Vagina (tissue), 2 donors: Measurements from ENCODE around the gene COMMD10. TPM values are rescaled to one million over a fixed set of nuclear protein-coding genes. Genes with fewer than 3 reads are reported as not detected.
"Not testable (repeated sequence)": the region's sequence is repeated elsewhere in the genome, so short reads cannot be mapped to it uniquely, and the experiment has no call there.

ENCODE experiments used
- DNase-seq, 2 donors: peaks; one replicate each; pipeline ENCODE4 v3.0.0-alpha.2; 2017; ENCODE audit errors: extremely low spot score in 2 of 2
- H3K27ac ChIP-seq: fragments of 200-600 bp; sonication (generic); one replicate; pipeline ENCODE4 v1.5.1; 2019
- H3K27me3 ChIP-seq: fragments of 200-600 bp; sonication (generic); one replicate; pipeline ENCODE4 v1.5.1; 2019
- H3K36me3 ChIP-seq, 2 donors: fragments of 200-600 bp; sonication (generic); one replicate each; pipeline ENCODE4 v1.5.1; 2017 to 2019
- H3K4me1 ChIP-seq: fragments of 200-600 bp; sonication (generic); one replicate; pipeline ENCODE4 v1.5.1; 2019
- H3K4me3 ChIP-seq, 2 donors: fragments of 200-600 bp; sonication (generic); 1 replicate in 1 of 2; 2 replicates in 1 of 2; pipeline ENCODE4 v1.5.1; 2016 to 2019
- H3K9me3 ChIP-seq: fragments of 200-600 bp; sonication (generic); one replicate; pipeline ENCODE4 v1.5.1; 2019
- CTCF ChIP-seq, 3 experiments: fragments of 450-650 bp in 2 of 3; fragments of 200-600 bp in 1 of 3; sonication (generic) in 1 of 3; IDR thresholded peaks; one replicate each; pipeline ENCODE4 v1.5.1; 2017 to 2019; ENCODE audit warnings: antibody characterized with exemption in 3 of 3, mild to moderate bottlenecking in 2 of 3, moderate library complexity in 2 of 3
- POLR2A ChIP-seq, 2 donors: fragments of 450-650 bp; IDR thresholded peaks; one replicate each; pipeline ENCODE4 v1.6.1; 2017; ENCODE audit warnings: antibody characterized with exemption in 2 of 2, mild to moderate bottlenecking in 2 of 2, moderate library complexity in 2 of 2
- POLR2AphosphoS5 ChIP-seq, 2 donors: sonication (generic); formaldehyde crosslinking; IDR thresholded peaks; one replicate each; pipeline ENCODE4 v1.9.0; 2017; ENCODE audit warnings: antibody characterized with exemption in 2 of 2, mild to moderate bottlenecking in 2 of 2, low read depth in 1 of 2; ENCODE audit not compliant: insufficient read depth in 1 of 2
- intact Hi-C: fragments of 100-400 bp; cut with DNase I; formaldehyde crosslinking; loops from one replicate; pipeline ENCODE4 v1.15.1; 2023
- total RNA-seq: library from RNA; depleted of rRNA; stranded (reverse); fragments of >200 nt; gene quantifications from one replicate; pipeline ENCODE4 v1.2.3, GENCODE V29; 2016

The COMMD10 gene
- total RNA-seq, 1 donor from 2014 or later, result 22.6 TPM

- no peaks in the 10 kb centered on the region for H3K27me3 ChIP-seq
- DNase-seq, result no peak
- H3K36me3 ChIP-seq, result peaks cover 0 to 38% of the 10 kb centered on the region in 2 donors
- H3K9me3 ChIP-seq, result no peaks in the 10 kb centered on the region
- intact Hi-C loops, result no loop called here
- no peak for TF ChIP-seq CTCF (IDR thresholded peaks at IDR 0.05)
- TF ChIP-seq POLR2A (IDR thresholded peaks at IDR 0.05), result no peak
- TF ChIP-seq POLR2AphosphoS5 (IDR thresholded peaks at IDR 0.05; ENCODE audit: insufficient read depth in 1 of 2, low read depth in 1 of 2), result no peak
- H3K4me3 ChIP-seq, result no peak overlapping the region
- H3K27ac ChIP-seq, result no peak overlapping the region
- H3K4me1 ChIP-seq, result peaks cover 22% of the 10 kb centered on the region
These were observed 5.5 kb downstream of the COMMD10 start for GRCh38 chr5:116090302-116090701.

GRCh38 chr5:116091416-116091815 is 6.6 kb downstream of the COMMD10 start:
- peaks cover 12% of the 10 kb centered on the region for H3K4me1 ChIP-seq
- no peaks in the 10 kb centered on the region for H3K9me3 ChIP-seq
- H3K27ac ChIP-seq, result no peak overlapping the region
- H3K27me3 ChIP-seq, result no peaks in the 10 kb centered on the region
- DNase-seq, result no peak
- intact Hi-C loops, result no loop called here
- peaks cover 0 to 43% of the 10 kb centered on the region in 2 donors for H3K36me3 ChIP-seq
- no peak for TF ChIP-seq POLR2AphosphoS5 (IDR thresholded peaks at IDR 0.05; ENCODE audit: insufficient read depth in 1 of 2, low read depth in 1 of 2)
- no peak for TF ChIP-seq CTCF (IDR thresholded peaks at IDR 0.05)
- TF ChIP-seq POLR2A (IDR thresholded peaks at IDR 0.05), result no peak
- no peak overlapping the region for H3K4me3 ChIP-seq

GRCh38 chr5:116097301-116097700 is 12.5 kb downstream of the COMMD10 start:
- Histone ChIP-seq H3K27ac (no peak overlapping the region), H3K27me3 (no peaks in the 10 kb centered on the region), H3K4me3 (no peak overlapping the region), H3K9me3 (no peaks in the 10 kb centered on the region), H3K4me1 (no peaks in the 10 kb centered on the region), H3K36me3 (peaks cover 0 to 38% of the 10 kb centered on the region in 2 donors)
- TF ChIP-seq POLR2AphosphoS5 (IDR thresholded peaks at IDR 0.05; ENCODE audit: insufficient read depth in 1 of 2, low read depth in 1 of 2), result peak in 1 of 2 donors; percentile 51
- no peak for TF ChIP-seq POLR2A (IDR thresholded peaks at IDR 0.05)
- no peak for DNase-seq
- intact Hi-C loops, result no loop called here

GRCh38 chr5:116098998-116099397 is 14.2 kb downstream of the COMMD10 start:
- Histone ChIP-seq H3K4me1 (no peaks in the 10 kb centered on the region), H3K4me3 (no peak overlapping the region), H3K36me3 (peaks cover 0 to 22% of the 10 kb centered on the region in 2 donors), H3K9me3 (no peaks in the 10 kb centered on the region), H3K27me3 (no peaks in the 10 kb centered on the region), H3K27ac (no peak overlapping the region)
- TF ChIP-seq POLR2AphosphoS5 (IDR thresholded peaks at IDR 0.05; ENCODE audit: insufficient read depth in 1 of 2, low read depth in 1 of 2), result no peak
- TF ChIP-seq POLR2A (IDR thresholded peaks at IDR 0.05), result no peak
- TF ChIP-seq CTCF (IDR thresholded peaks at IDR 0.05), result no peak
- intact Hi-C loops, result no loop called here
- no peak for DNase-seq

GRCh38 chr5:116104941-116105340 is 20.1 kb downstream of the COMMD10 start:
- DNase-seq, H3K27ac ChIP-seq, H3K27me3 ChIP-seq, H3K9me3 ChIP-seq, H3K36me3 ChIP-seq, intact Hi-C loops, H3K4me3 ChIP-seq, H3K4me1 ChIP-seq: not testable (repeated sequence)

- intact Hi-C loops, result no loop called here
These were observed 30.3 kb downstream of the COMMD10 start for GRCh38 chr5:116115163-116115562.

More at GRCh38 chr5:116115163-116115562, 30.3 kb downstream of the COMMD10 start:
- Histone ChIP-seq H3K27me3 (no peaks in the 10 kb centered on the region), H3K4me3 (no peak overlapping the region), H3K4me1 (no peaks in the 10 kb centered on the region), H3K36me3 (peaks cover 0 to 18% of the 10 kb centered on the region in 2 donors), H3K9me3 (peaks cover 7% of the 10 kb centered on the region), H3K27ac (no peak overlapping the region)
- DNase-seq, result no peak
- TF ChIP-seq CTCF (IDR thresholded peaks at IDR 0.05) (no peak), POLR2A (IDR thresholded peaks at IDR 0.05) (no peak), POLR2AphosphoS5 (IDR thresholded peaks at IDR 0.05; ENCODE audit: insufficient read depth in 1 of 2, low read depth in 1 of 2) (no peak)
